Central memory CD4-positive, alpha-beta T cell (primary cell): ENCODE data around the gene SPG11.

ENCODE experiments used
- DNase-seq: peaks from one replicate; pipeline ENCODE4 v3.0.0; 2022

SPG11 gene

DNA sequence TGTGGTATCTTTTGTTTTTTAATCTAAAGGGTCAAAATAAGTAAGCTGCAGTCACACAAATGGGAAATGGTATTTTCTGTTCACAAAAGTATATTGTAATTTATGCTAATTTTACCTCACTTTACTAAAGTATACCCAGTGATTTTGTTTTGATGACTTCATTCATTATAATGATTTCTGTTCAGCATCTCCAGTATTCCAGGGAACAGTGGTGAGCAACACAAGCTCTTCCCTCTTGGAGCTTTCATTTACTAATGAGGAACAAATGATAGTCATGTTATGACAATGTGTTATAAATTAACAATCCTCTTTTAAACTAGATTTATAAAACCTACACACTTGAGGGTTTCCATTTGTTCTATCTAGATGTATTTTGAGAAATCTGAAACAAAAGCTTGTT lies 147.0 kb downstream of the SPG11 start:
- no peak for DNase-seq
